SK-N-SH (cell line): Measurements from ENCODE around the gene UBL7. TPM values are rescaled to one million over a fixed set of nuclear protein-coding genes. Genes with fewer than 3 reads are reported as not detected.

Source experiments
- CTCF ChIA-PET: fragments of 300-600, 350-600 bp; formaldehyde crosslinking; extraction: SDS; loops from one replicate; lab custom pipeline; 2021; lab: Yijun Ruan, JAX
- POLR2A ChIA-PET: fragments of 350-600 bp; sonication (Branson Sonifier 250); formaldehyde crosslinking; extraction: SDS; loops from one replicate; lab custom pipeline; 2020; ENCODE audit warnings: antibody characterized with exemption, inconsistent platforms; lab: Yijun Ruan, JAX
- DNase-seq: peaks from one replicate; pipeline ENCODE4 v3.0.0; 2012
- H2AFZ ChIP-seq: fragments of 200-600 bp; sonication (generic); 2 replicates; pipeline ENCODE4 v1.8.1; 2016; ENCODE audit warnings: antibody characterized with exemption, mild to moderate bottlenecking, low read depth
- H3F3A ChIP-seq: fragments of 200-600 bp; sonication (generic); replicated peaks from 2 replicates; pipeline ENCODE3; 2016; ENCODE audit warnings: antibody characterized with exemption, mild to moderate bottlenecking; ENCODE audit not compliant: insufficient read depth
- H3K27ac ChIP-seq, 2 experiments: fragments of 200-500 bp in 1 of 2; fragments of 200-600 bp in 1 of 2; sonication (Bioruptor generic) in 1 of 2; sonication (generic), shearing (Covaris generic) in 1 of 2; 2 replicates each; pipeline versions ENCODE4 v1.5.1 to v1.6.1; 2014 to 2016; ENCODE audit warnings: low read depth in 2 of 2, inconsistent platforms in 1 of 2, low read length in 1 of 2, mild to moderate bottlenecking in 1 of 2, mixed read lengths in 1 of 2
- H3K27me3 ChIP-seq: fragments of 200-600 bp; sonication (generic), shearing (Covaris generic); 2 replicates; pipeline ENCODE4 v1.6.1; 2016; ENCODE audit warnings: mixed run types; ENCODE audit not compliant: insufficient read depth
- H3K36me3 ChIP-seq, 2 experiments: fragments of 200-500 bp in 1 of 2; fragments of 200-600 bp in 1 of 2; sonication (Bioruptor generic) in 1 of 2; sonication (generic) in 1 of 2; replicated peaks in 1 of 2; 2 replicates each; pipeline versions ENCODE3 to v1.5.1; 2014 to 2016; ENCODE audit warnings: low read length in 1 of 2, mild to moderate bottlenecking in 1 of 2; ENCODE audit not compliant: insufficient read depth in 2 of 2, control insufficient read depth in 1 of 2
- H3K4me1 ChIP-seq, 2 experiments: fragments of 200-500 bp in 1 of 2; fragments of 200-600 bp in 1 of 2; sonication (Bioruptor generic) in 1 of 2; sonication (generic), shearing (Covaris generic) in 1 of 2; 2 replicates each; pipeline versions ENCODE4 v1.5.1 to v1.6.1; 2014 to 2016; ENCODE audit warnings: low read depth in 1 of 2, low read length in 1 of 2, mixed run types in 1 of 2; ENCODE audit not compliant: insufficient read depth in 2 of 2, control insufficient read depth in 1 of 2
- H3K4me2 ChIP-seq: fragments of 200-600 bp; sonication (generic), shearing (Covaris generic); 2 replicates; pipeline ENCODE4 v1.6.1; 2017; ENCODE audit warnings: mixed run types
- H3K4me3 ChIP-seq, 2 experiments: fragments of 200-500 bp in 1 of 2; fragments of 200-600 bp in 1 of 2; sonication (Bioruptor generic) in 1 of 2; sonication (generic), shearing (Covaris generic) in 1 of 2; 2 replicates each; pipeline versions ENCODE4 v1.5.1 to v1.8.1; 2014 to 2016; ENCODE audit warnings: low read depth in 2 of 2, inconsistent platforms in 1 of 2, low read length in 1 of 2, mild to moderate bottlenecking in 1 of 2, mixed read lengths in 1 of 2, moderate library complexity in 1 of 2
- H3K79me2 ChIP-seq: fragments of 200-600 bp; sonication (generic); 2 replicates; pipeline ENCODE4 v1.8.1; 2017; ENCODE audit warnings: mild to moderate bottlenecking; ENCODE audit not compliant: insufficient read depth
- H3K9ac ChIP-seq: fragments of 200-600 bp; sonication (generic); 2 replicates; pipeline ENCODE4 v1.6.1; 2017; ENCODE audit warnings: mixed run types
- H3K9me2 ChIP-seq: fragments of 200-600 bp; sonication (generic); 2 replicates; pipeline ENCODE4 v1.6.1; 2017; ENCODE audit warnings: mixed run types
- H3K9me3 ChIP-seq: fragments of 200-600 bp; sonication (generic); 2 replicates; pipeline ENCODE4 v1.6.1; 2017; ENCODE audit warnings: mixed run types, mild to moderate bottlenecking, moderate library complexity
- H4K20me1 ChIP-seq: fragments of 200-600 bp; sonication (generic); 2 replicates; pipeline ENCODE4 v1.6.1; 2017; ENCODE audit warnings: mild to moderate bottlenecking, mixed run types; ENCODE audit not compliant: insufficient read depth
- FOXJ3 ChIP-seq: sonication (generic); formaldehyde crosslinking; IDR thresholded peaks from 2 replicates; pipeline ENCODE4 v1.5.1; 2020; ENCODE audit warnings: mild to moderate bottlenecking, missing genetic modification reagents
- FOXM1 ChIP-seq: IDR thresholded peaks from 2 replicates; pipeline ENCODE4 v1.4.0; 2012; ENCODE audit warnings: low read depth, mild to moderate bottlenecking
- MAX ChIP-seq: IDR thresholded peaks from 2 replicates; pipeline ENCODE4 v1.4.0; 2012; ENCODE audit warnings: low read depth
- MXI1 ChIP-seq: IDR thresholded peaks from 2 replicates; pipeline ENCODE4 v1.6.1; 2012; ENCODE audit warnings: mild to moderate bottlenecking, low read depth, low read length, improper control_type of control experiment
- NFIC ChIP-seq: IDR thresholded peaks from 2 replicates; pipeline ENCODE4 v1.4.0; 2012; ENCODE audit warnings: borderline replicate concordance
- RCOR1 ChIP-seq: fragments of 150-350 bp; IDR thresholded peaks from 2 replicates; pipeline ENCODE4 v1.6.1; 2017; ENCODE audit warnings: antibody characterized with exemption, low read length
- RXRA ChIP-seq: IDR thresholded peaks from 2 replicates; pipeline ENCODE4 v1.4.0; 2012; ENCODE audit warnings: low read depth, mild to moderate bottlenecking, borderline replicate concordance
- USF1 ChIP-seq: IDR thresholded peaks from 2 replicates; pipeline ENCODE4 v1.4.0; 2012; ENCODE audit warnings: low read depth, borderline replicate concordance
- YY1 ChIP-seq: IDR thresholded peaks from 2 replicates; pipeline ENCODE4 v1.4.0; 2012; ENCODE audit warnings: low read depth, mild to moderate bottlenecking
- WGBS: methylation state at CpG from one replicate; pipeline ENCODE4 v1.1.6; 2017; ENCODE audit warnings: low lambda C conversion rate; 5-methylcytosine and 5-hydroxymethylcytosine counted together
- polyA plus RNA-seq, 3 experiments: library from polyadenylated mRNA; depleted of rRNA; stranded (reverse); fragments of >200 nt; gene quantifications; 2 replicates each; pipeline ENCODE4 v1.2.3, GENCODE V29; 2012

The UBL7 gene
- polyA plus RNA-seq, 1 of the 3 experiments (the other 2 are of a cell fraction), result 81.1 TPM

- 88% methylated on average over 7 of the region's 9 CpGs for WGBS
- Histone ChIP-seq H3K9ac (no peak overlapping the region), H2AFZ (no peak overlapping the region), H3K36me3 (no peaks in the 10 kb centered on the region), H3K9me2 (no peaks in the 10 kb centered on the region), H3K27ac (no peak overlapping the region), H3K9me3 (no peaks in the 10 kb centered on the region), H3K27me3 (0 out of 2 replicates have a peak, but pooled peaks cover 3% of the 10 kb centered on the region), H4K20me1 (no peaks in the 10 kb centered on the region), H3F3A (no peaks in the 10 kb centered on the region), H3K4me1 (peaks cover 9% of the 10 kb centered on the region in 2 experiments; a peak in 3 of 4 replicates), H3K4me3 (no peak overlapping the region), H3K79me2 (no peaks in the 10 kb centered on the region), H3K4me2 (no peak overlapping the region)
- TF ChIP-seq YY1, result no peak
- no peak for DNase-seq
- ChIA-PET POLR2A (no interaction called here), CTCF (interaction anchor here (1.2 to 36.5 kb wide), 2 partner anchors 11 to 50 kb away, joined by 6 to 779 read pairs; partner anchors contain the start of gene CYP11A1)
Observed at GRCh38 chr15:74427607-74428441, 33.1 kb downstream of the UBL7 start.

- H3K36me3 ChIP-seq, result no peaks in the 10 kb centered on the region
- H3K4me1 ChIP-seq, result peaks cover 17 to 18% of the 10 kb centered on the region in 2 experiments; a peak in 3 of 4 replicates
Observed at GRCh38 chr15:74426404-74427281, 34.3 kb downstream of the UBL7 start.

GRCh38 chr15:74425630-74426029 is 35.3 kb downstream of the UBL7 start:
- 89% methylated on average over 7 of the region's 7 CpGs for WGBS
- H4K20me1 ChIP-seq, result no peaks in the 10 kb centered on the region
- H3K9me2 ChIP-seq, result no peaks in the 10 kb centered on the region
- H3K4me3 ChIP-seq, result no peak overlapping the region
- no peak for DNase-seq
- no peaks in the 10 kb centered on the region for H3K36me3 ChIP-seq
- H3K27me3 ChIP-seq, result no peaks in the 10 kb centered on the region
- H3K9me3 ChIP-seq, result no peaks in the 10 kb centered on the region
- H2AFZ ChIP-seq, result no peak overlapping the region
- no peaks in the 10 kb centered on the region for H3F3A ChIP-seq
- H3K27ac ChIP-seq, result no peak overlapping the region
- H3K4me1 ChIP-seq, result peaks cover 17 to 24% of the 10 kb centered on the region in 2 experiments; a peak in 3 of 4 replicates
- no peaks in the 10 kb centered on the region for H3K79me2 ChIP-seq
- H3K9ac ChIP-seq, result no peak overlapping the region
- CTCF ChIA-PET, result no interaction called here
- H3K4me2 ChIP-seq, result no peak overlapping the region
- POLR2A ChIA-PET, result no interaction called here
- TF ChIP-seq RCOR1 (no peak), USF1 (no peak), NFIC (no peak), RXRA (no peak), FOXJ3 (CRISPR knock-in tag) (no peak), MAX (no peak), MXI1 (no peak)

More at GRCh38 chr15:74426404-74427281, 34.3 kb downstream of the UBL7 start:
- Histone ChIP-seq H2AFZ (no peak overlapping the region), H4K20me1 (no peaks in the 10 kb centered on the region), H3K9me3 (no peaks in the 10 kb centered on the region), H3K4me3 (no peak overlapping the region), H3K27ac (no peak overlapping the region), H3K27me3 (no peaks in the 10 kb centered on the region), H3K9me2 (no peaks in the 10 kb centered on the region), H3K79me2 (no peaks in the 10 kb centered on the region), H3F3A (no peaks in the 10 kb centered on the region)
- no peak for DNase-seq
- WGBS, result 92% methylated on average over 5 of the region's 10 CpGs
- no peak for TF ChIP-seq FOXM1
- TF ChIP-seq, all 33 proteins: peak for 0
- CTCF ChIA-PET, result interaction anchor here (36.5 kb wide), 1 partner anchor 49 kb away, joined by 779 read pairs; the partner anchor contains the start of gene CYP11A1
- POLR2A ChIA-PET, result no interaction called here
- Histone ChIP-seq H3K9ac (no peak overlapping the region), H3K4me2 (no peak overlapping the region)
